K562 (cell line): Measurements from ENCODE around the gene HADHB. TPM values are rescaled to one million over a fixed set of nuclear protein-coding genes. Genes with fewer than 3 reads are reported as not detected.

Experiments
- ATAC-seq: fragments of 200-7000 bp; cut with Tn5 transposase; 3 replicates; pipeline ENCODE4 v1.9.1; 2020; ENCODE audit warnings: moderate library complexity
- BruUV-seq: library from RNA; stranded (reverse); fragments of 400-500 nt; replicated peaks from 2 replicates; lab custom pipeline; 2021; lab: Mats Ljungman, UMichigan
- CTCF ChIA-PET: fragments of 300-600 bp; formaldehyde crosslinking; extraction: SDS; loops from one replicate; lab custom pipeline; 2021; ENCODE audit warnings: low intra/inter-chr PET ratio; lab: Yijun Ruan, JAX
- POLR2A ChIA-PET: fragments of 300-600, 350-650 bp; sonication (Branson Sonifier 250); formaldehyde crosslinking; extraction: SDS; loops from one replicate; lab custom pipeline; 2021; ENCODE audit warnings: antibody characterized with exemption, inconsistent platforms; lab: Yijun Ruan, JAX
- DNase-seq, 4 experiments: peaks; one replicate each; pipeline versions ENCODE4 v3.0.0 to v3.0.0-alpha.2; 2011 to 2018; ENCODE audit warnings: low spot score in 3 of 4, mixed read lengths in 3 of 4; ENCODE audit errors: extremely low read depth in 1 of 4
- FAIRE-seq: peaks from 2 replicates; lab custom pipeline; 2011; peaks lifted over from hg19 to GRCh38; lab: Jason Lieb, UNC
- H2AFZ ChIP-seq: 2 replicates; pipeline ENCODE4 v1.6.0; 2011; ENCODE audit warnings: low read depth, low read length, control low read depth, inconsistent platforms
- H3K27ac ChIP-seq: fragments of 200-600 bp; 3 replicates; pipeline ENCODE4 v1.8.0; 2011; ENCODE audit warnings: low read depth, mild to moderate bottlenecking, control low read depth, inconsistent platforms, low read length, moderate library complexity, mixed read lengths; ENCODE audit errors: extremely low read depth
- H3K27me3 ChIP-seq, 2 experiments: fragments of 300-600 bp in 1 of 2; 2 replicates in 1 of 2; 3 replicates in 1 of 2; pipeline versions ENCODE4 v1.6.0 to v1.8.0; 2011; ENCODE audit warnings: inconsistent platforms in 2 of 2, low read length in 2 of 2, mild to moderate bottlenecking in 1 of 2, mixed read lengths in 1 of 2, moderate library complexity in 1 of 2; ENCODE audit not compliant: control insufficient read depth in 2 of 2, insufficient read depth in 2 of 2
- H3K36me3 ChIP-seq: fragments of 300-600 bp; 3 replicates; pipeline ENCODE4 v1.8.0; 2011; ENCODE audit warnings: mild to moderate bottlenecking, low read length, inconsistent platforms; ENCODE audit not compliant: control insufficient read depth, insufficient read depth
- H3K4me1 ChIP-seq, 2 experiments: fragments of 200-600 bp in 1 of 2; replicated peaks in 1 of 2; 2 replicates in 1 of 2; 3 replicates in 1 of 2; pipeline versions ENCODE4 v1.5.1 to v1.8.0; 2011; ENCODE audit warnings: inconsistent platforms in 2 of 2, low read length in 2 of 2, mild to moderate bottlenecking in 1 of 2, mixed read lengths in 1 of 2, moderate library complexity in 1 of 2; ENCODE audit not compliant: control insufficient read depth in 2 of 2, insufficient read depth in 2 of 2
- H3K4me2 ChIP-seq: 2 replicates; pipeline ENCODE4 v1.6.1; 2011; ENCODE audit warnings: low read length, control low read depth, inconsistent platforms, mixed read lengths; ENCODE audit not compliant: insufficient read depth
- H3K4me3 ChIP-seq: fragments of 200-600 bp; sonication (generic), shearing (Covaris generic); 2 replicates; pipeline ENCODE4 v1.5.1; 2016; ENCODE audit warnings: control low read depth, inconsistent platforms
- H3K79me2 ChIP-seq: fragments of 200-600 bp; 3 replicates; pipeline ENCODE4 v1.8.0; 2011; ENCODE audit warnings: low read length, inconsistent platforms; ENCODE audit not compliant: control insufficient read depth, insufficient read depth
- H3K9ac ChIP-seq, 2 experiments: 2 replicates each; pipeline versions ENCODE4 v1.6.0 to v1.6.1; 2011; ENCODE audit warnings: low read depth in 2 of 2, low read length in 2 of 2, control low read depth in 1 of 2, inconsistent platforms in 1 of 2, mild to moderate bottlenecking in 1 of 2, mixed read lengths in 1 of 2; ENCODE audit not compliant: insufficient read depth in 1 of 2
- H3K9me1 ChIP-seq: one replicate; pipeline ENCODE4 v1.6.0; 2011; ENCODE audit warnings: inconsistent platforms, mild to moderate bottlenecking, low read length, moderate library complexity; ENCODE audit not compliant: control insufficient read depth, insufficient read depth
- H3K9me3 ChIP-seq: replicated peaks from 2 replicates; pipeline ENCODE4 v1.5.1; 2011; ENCODE audit warnings: low read depth, low read length, inconsistent platforms; ENCODE audit not compliant: control insufficient read depth, insufficient read depth
- H4K20me1 ChIP-seq: replicated peaks from 2 replicates; pipeline ENCODE4 v1.6.1; 2011; ENCODE audit warnings: low read length, inconsistent platforms, mixed read lengths; ENCODE audit not compliant: control insufficient read depth, insufficient read depth
- NFE2L1 ChIP-seq: fragments of 450-650 bp; IDR thresholded peaks from 2 replicates; pipeline ENCODE4 v1.6.1; 2016; ENCODE audit warnings: missing genetic modification characterization, low read depth, mild to moderate bottlenecking, missing compliant biosample characterization, moderate library complexity, borderline replicate concordance
- WGBS: fragments of 100-300 bp; shearing (Covaris generic); methylation state at CpG from one replicate; pipeline ENCODE4 v1.1.6; 2016; ENCODE audit warnings: low coverage, mixed read lengths; ENCODE audit not compliant: insufficient coverage; ENCODE audit errors: missing lambda C conversion rate; 5-methylcytosine and 5-hydroxymethylcytosine counted together
- in situ Hi-C: fragments of 300-500 bp; cut with MboI; formaldehyde crosslinking; loops from 4 replicates; pipeline ENCODE4 v1.15.0; 2018; ENCODE audit warnings: inconsistent platforms, mixed read lengths
- intact Hi-C: fragments of 100-400 bp; cut with micrococcal nuclease; formaldehyde crosslinking; loops from 2 replicates; pipeline ENCODE4 v1.14.2; 2022
- polyA plus RNA-seq, 8 experiments: library from polyadenylated mRNA; depleted of rRNA in 4 of 8; stranded (reverse) in 5 of 8; unstranded in 3 of 8; fragments of >200 nt; fragmentation: Nextera tagmentation in 2 of 8; fragmentation: Illumina TruSeq in 1 of 8; extraction: Ambion mirVana in 2 of 8; extraction: Trizol in 1 of 8; gene quantifications; 2 replicates each; pipeline versions ENCODE4 v1.2.1 to v1.2.3, GENCODE V29; 2011 to 2014; ENCODE audit warnings: inconsistent platforms in 1 of 8, missing spikeins in 1 of 8
- total RNA-seq, 7 experiments: library from RNA; depleted of rRNA in 6 of 7; stranded (reverse); fragments of >200 nt in 6 of 7; fragmentation: Illumina TruSeq in 2 of 7; extraction: Trizol in 2 of 7; gene quantifications; 2 replicates each; pipeline versions ENCODE4 v1.2.1 to v1.2.3, GENCODE V29; 2011 to 2021; ENCODE audit warnings: low replicate concordance in 1 of 7
- TF ChIP-seq, protein P1 (sequence below): fragments of 250-450 bp; sonication (Bioruptor Pico); IDR thresholded peaks from 2 replicates; pipeline ENCODE4 v1.5.0; 2022; ENCODE audit warnings: mild to moderate bottlenecking

The HADHB gene
- total and polyA plus RNA-seq, 9 of the 15 experiments (the other 6 are each of a cell fraction or from before 2014, with no cell fraction given), result 67.3 to 199 (median 100) TPM

DNA sequence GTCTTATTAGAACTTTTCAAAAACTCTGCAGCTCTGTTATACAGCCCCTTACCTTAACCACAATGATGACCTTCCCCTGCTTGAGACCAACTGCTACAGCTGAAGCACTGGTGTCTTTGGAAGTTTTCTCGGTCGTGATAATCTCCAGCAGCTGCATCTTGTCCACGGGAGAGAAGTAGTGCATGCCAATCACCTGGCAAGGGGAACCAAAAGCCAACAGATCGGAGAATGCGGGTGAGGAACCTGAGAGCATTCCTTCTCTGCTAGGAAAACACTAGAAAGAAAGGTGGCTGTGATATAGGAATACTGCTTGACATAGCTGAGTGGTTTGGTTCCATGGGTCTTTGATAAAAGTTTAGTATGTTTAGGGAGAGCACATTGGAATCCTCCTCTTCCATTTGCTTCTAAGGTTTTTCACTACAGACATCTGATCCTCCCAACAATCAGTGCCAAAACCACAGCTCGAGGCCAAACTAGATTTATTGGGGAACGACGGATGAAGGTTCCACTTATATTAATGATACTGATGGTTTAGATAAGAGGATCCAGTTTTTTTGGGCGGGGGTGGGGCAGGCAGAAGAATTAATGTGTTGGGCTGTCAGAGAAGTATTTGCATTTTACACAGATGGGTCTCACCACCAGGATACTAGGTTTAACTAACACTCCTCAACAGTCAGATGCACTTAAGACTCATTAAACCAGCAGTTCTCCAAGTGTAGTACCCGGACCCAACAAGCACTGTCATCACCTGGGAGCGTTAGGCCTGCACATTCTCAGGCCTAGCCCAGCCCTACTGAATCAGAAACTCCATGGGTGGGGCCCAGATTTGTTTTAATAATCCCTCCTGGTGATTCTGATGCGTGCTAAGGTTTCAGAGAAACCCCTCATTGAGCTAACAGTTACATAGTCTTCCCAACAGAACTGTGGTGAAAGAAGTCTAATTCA, 49.4 kb upstream of the HADHB start:
- Histone ChIP-seq H3K4me2 (no peak overlapping the region), H3K9me3 (no peaks in the 10 kb centered on the region), H4K20me1 (peaks cover 5% of the 10 kb centered on the region; the same call in 1 of the 2 replicates), H3K4me1 (peaks cover 0 to 12% of the 10 kb centered on the region in 2 experiments; a peak in 3 of 5 replicates), H2AFZ (no peak overlapping the region), H3K9ac (no peak overlapping the region), H3K27me3 (no peaks in the 10 kb centered on the region), H3K9me1 (peaks cover 7% of the 10 kb centered on the region), H3K27ac (no peak overlapping the region), H3K79me2 (no peaks in the 10 kb centered on the region), H3K36me3 (peaks cover 98% of the 10 kb centered on the region), H3K4me3 (no peak overlapping the region)
- DNase-seq (no peak), ATAC-seq (no peak), FAIRE-seq (no peak)
- ChIA-PET CTCF (no interaction called here), POLR2A (interaction anchor here (1.1 kb wide), 1 partner anchor 12 kb away, joined by 3 read pairs; no protein-coding TSS in a partner anchor)
- 81% methylated on average over 12 of the region's 12 CpGs for WGBS
- intact Hi-C loops (no loop called here), in situ Hi-C loops (no loop called here)
- BruUV-seq, result no TSS peak
- TF ChIP-seq, protein P1, sequence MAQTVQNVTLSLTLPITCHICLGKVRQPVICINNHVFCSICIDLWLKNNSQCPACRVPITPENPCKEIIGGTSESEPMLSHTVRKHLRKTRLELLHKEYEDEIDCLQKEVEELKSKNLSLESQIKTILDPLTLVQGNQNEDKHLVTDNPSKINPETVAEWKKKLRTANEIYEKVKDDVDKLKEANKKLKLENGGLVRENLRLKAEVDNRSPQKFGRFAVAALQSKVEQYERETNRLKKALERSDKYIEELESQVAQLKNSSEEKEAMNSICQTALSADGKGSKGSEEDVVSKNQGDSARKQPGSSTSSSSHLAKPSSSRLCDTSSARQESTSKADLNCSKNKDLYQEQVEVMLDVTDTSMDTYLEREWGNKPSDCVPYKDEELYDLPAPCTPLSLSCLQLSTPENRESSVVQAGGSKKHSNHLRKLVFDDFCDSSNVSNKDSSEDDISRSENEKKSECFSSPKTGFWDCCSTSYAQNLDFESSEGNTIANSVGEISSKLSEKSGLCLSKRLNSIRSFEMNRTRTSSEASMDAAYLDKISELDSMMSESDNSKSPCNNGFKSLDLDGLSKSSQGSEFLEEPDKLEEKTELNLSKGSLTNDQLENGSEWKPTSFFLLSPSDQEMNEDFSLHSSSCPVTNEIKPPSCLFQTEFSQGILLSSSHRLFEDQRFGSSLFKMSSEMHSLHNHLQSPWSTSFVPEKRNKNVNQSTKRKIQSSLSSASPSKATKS (CRISPR knock-in tag), result no peak
- no peak for TF ChIP-seq NFE2L1
